Measurements from ENCODE around the gene HP1BP3. TPM values are rescaled to one million over a fixed set of nuclear protein-coding genes. Genes with fewer than 3 reads are reported as not detected.

Gene HP1BP3
- total and polyA plus RNA-seq, 2 of the 4 experiments (the other 2 are of a cell fraction) = 88.4 to 151 TPM

DNA sequence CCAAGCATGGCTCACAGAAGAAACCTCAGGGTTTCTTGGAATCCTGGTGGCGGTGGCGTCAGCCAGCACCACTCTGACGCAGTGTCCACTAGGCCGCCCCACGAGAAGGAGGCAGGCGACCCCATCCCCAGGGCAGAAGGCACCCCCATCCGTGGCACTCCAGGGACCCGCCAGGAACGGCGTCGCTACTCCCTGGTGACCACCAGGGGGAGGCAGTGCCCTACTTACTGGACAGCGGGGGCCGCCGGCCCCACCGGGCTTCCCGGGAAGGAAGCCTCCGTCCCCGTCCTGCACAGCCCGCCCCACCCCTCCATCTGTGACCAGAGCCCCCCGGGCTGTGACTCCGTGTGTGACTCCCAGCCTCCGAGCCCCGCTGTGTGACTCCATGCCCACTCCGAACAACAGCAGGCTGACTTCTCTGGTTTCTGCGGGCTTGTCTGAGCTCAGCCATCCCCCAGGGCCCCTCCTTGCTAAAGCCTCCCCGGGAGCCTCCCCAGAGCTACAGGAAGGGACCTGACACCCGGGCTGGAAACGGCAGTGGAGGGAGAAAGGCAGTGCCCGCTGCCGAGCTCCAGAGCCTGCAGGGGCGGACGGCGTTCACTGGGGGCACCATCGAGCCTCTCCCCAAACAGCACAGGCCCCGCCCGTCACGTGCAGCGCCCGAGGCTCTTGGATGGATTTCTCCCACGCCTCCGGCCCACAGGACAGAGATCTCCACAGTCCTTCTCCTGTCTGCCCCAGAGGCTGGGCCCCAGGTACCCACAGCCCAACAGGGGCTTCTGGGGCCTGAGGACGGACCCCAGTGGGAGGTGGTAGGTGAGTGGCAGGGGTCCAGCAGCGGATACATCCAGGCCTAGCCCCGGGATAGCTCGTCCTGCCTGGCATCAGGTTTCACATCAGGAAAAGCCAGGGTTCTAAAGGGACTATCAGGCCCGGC is 90.4 kb downstream of the HP1BP3 start (continued):
- TF ChIP-seq MAFK (IDR thresholded peaks at IDR 0.05; ENCODE audit: low read depth, low read length) = no peak
- TF ChIP-seq MXI1 (IDR thresholded peaks at IDR 0.05; ENCODE audit: borderline replicate concordance, low read depth, low read length) = peak; percentile 80
- TF ChIP-seq CHD1 (IDR thresholded peaks at IDR 0.05; ENCODE audit: low read depth, low read length) = no peak
- TF ChIP-seq BHLHE40 (IDR thresholded peaks at IDR 0.05; ENCODE audit: low read depth, low read length) = peak; percentile 100

DNA sequence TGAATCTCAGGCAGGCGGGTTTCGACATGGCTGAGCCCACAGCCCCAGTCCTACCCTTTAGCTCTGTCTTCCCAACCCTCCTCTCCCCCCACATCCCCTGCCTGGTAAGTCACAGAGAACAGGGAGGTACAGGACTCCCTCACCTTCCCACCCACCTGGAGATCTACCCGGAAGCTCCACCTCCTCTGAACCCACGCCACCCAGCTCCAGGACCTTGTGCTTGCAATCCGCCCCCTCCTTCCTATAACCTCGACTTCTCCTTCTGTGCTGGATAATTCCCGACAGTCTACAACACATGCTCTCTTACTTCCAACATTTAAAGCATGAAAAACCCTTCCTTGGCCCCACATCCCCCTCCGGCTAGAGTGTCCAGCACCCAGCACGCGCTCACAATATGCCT is 91.6 kb downstream of the HP1BP3 start:
- Histone ChIP-seq H3K79me1 (ENCODE audit: low read depth in 1 of 2, low read length in 2 of 2) (peaks cover 15 to 35% of the 10 kb centered on the region in 2 experiments), H2BK5ac (ENCODE audit: low read depth, low read length, poor library complexity, severe bottlenecking) (no peak overlapping the region), H3K4me2 (ENCODE audit: low read depth, low read length) (no peak overlapping the region), H2BK15ac (ENCODE audit: low read depth, low read length) (no peak overlapping the region), H4K20me1 (ENCODE audit: insufficient read depth, low read length) (no peaks in the 10 kb centered on the region), H4K8ac (ENCODE audit: low read depth in 2 of 2, low read length in 2 of 2) (no peak overlapping the region; a peak in 1 of 4 replicates), H3K4me3 (ENCODE audit: insufficient read depth, low read depth, low read length) (no peak overlapping the region), H3K9ac (ENCODE audit: low read depth, low read length) (no peak overlapping the region), H4K91ac (ENCODE audit: insufficient read depth, low read depth, low read length) (no peak overlapping the region), H3K36me3 (ENCODE audit: control insufficient read depth, insufficient read depth, low read length) (no peaks in the 10 kb centered on the region), H4K5ac (ENCODE audit: low read depth, low read length) (no peak overlapping the region), H3K4me1 (ENCODE audit: control insufficient read depth, insufficient read depth, low read length) (peaks cover 14% of the 10 kb centered on the region), H2BK120ac (ENCODE audit: low read depth, low read length) (no peak overlapping the region), H3K23ac (ENCODE audit: low read depth, low read length) (no peak overlapping the region), H2BK20ac (ENCODE audit: low read depth, low read length) (no peak overlapping the region), H3K9me3 (ENCODE audit: control insufficient read depth, insufficient read depth, low read length) (no peaks in the 10 kb centered on the region), H2AK5ac (ENCODE audit: low read depth, low read length) (peak overlapping the region; percentile 92), H2AFZ (replicated peaks; ENCODE audit: low read length, poor library complexity) (no peak overlapping the region), H3K27ac (ENCODE audit: insufficient read depth, low read length) (no peak overlapping the region), H3K18ac (ENCODE audit: low read depth, low read length) (no peak overlapping the region), H3K27me3 (ENCODE audit: control insufficient read depth, insufficient read depth, low read length) (no peaks in the 10 kb centered on the region), H3K9me1 (ENCODE audit: insufficient read depth, low read length) (peaks cover 11% of the 10 kb centered on the region), H3K14ac (replicated peaks; ENCODE audit: low read depth, low read length) (no peak overlapping the region), H2AK9ac (replicated peaks; ENCODE audit: low read depth, low read length, poor library complexity) (no peak overlapping the region), H3K4ac (ENCODE audit: low read depth, low read length) (no peak overlapping the region; the same call in 1 of the 2 replicates), H3K56ac (ENCODE audit: extremely low read depth, insufficient read depth, low read length) (no peak overlapping the region)
- POLR2A ChIA-PET (ENCODE audit: unreplicated experiment) = no interaction called here
- DNase-seq (no peak), ATAC-seq (ENCODE audit: low read depth) (no peak)
- BruUV-seq (replicated peaks) = no TSS peak
- dilution Hi-C loops (cut with HindIII; ENCODE audit: low sequenced_read_pairs, unreplicated experiment) (no loop called here), intact Hi-C loops (cut with micrococcal nuclease) (loop anchor here (5.0 kb wide), 4 partner anchors 172 to 672 kb away; partner anchors contain the start of gene EIF4G3), in situ Hi-C loops (cut with MboI; ENCODE audit: low sequenced_read_pairs) (loop anchor here (5.0 to 25.0 kb wide), 2 partner anchors 502 to 667 kb away; no protein-coding TSS in a partner anchor)
- WGBS, 2 experiments (ENCODE audit: extremely low coverage in 2 of 2, insufficient read length in 1 of 2) = 86% methylated on average over 8 of the region's 10 CpGs; no CpG with 5 or more reads in 1 of the 2 experiments
- CTCF ChIA-PET = no interaction called here
- TF ChIP-seq RCOR1 (IDR thresholded peaks at IDR 0.05; ENCODE audit: insufficient replicate concordance, low read length) (no peak), POLR2A (IDR thresholded peaks at IDR 0.05; ENCODE audit: low read depth, low read length) (no peak), SMC3 (IDR thresholded peaks at IDR 0.05; ENCODE audit: low read depth, low read length) (no peak), MAZ (IDR thresholded peaks at IDR 0.05; ENCODE audit: borderline replicate concordance, low read depth, low read length) (no peak), RAD21 (IDR thresholded peaks at IDR 0.05; ENCODE audit: low read length) (no peak), CEBPB (IDR thresholded peaks at IDR 0.05; ENCODE audit: low read depth, low read length) (no peak), CHD1 (IDR thresholded peaks at IDR 0.05; ENCODE audit: low read depth, low read length) (no peak), MXI1 (IDR thresholded peaks at IDR 0.05; ENCODE audit: borderline replicate concordance, low read depth, low read length) (no peak)
- TF ChIP-seq, protein P1, sequence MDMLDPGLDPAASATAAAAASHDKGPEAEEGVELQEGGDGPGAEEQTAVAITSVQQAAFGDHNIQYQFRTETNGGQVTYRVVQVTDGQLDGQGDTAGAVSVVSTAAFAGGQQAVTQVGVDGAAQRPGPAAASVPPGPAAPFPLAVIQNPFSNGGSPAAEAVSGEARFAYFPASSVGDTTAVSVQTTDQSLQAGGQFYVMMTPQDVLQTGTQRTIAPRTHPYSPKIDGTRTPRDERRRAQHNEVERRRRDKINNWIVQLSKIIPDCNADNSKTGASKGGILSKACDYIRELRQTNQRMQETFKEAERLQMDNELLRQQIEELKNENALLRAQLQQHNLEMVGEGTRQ (IDR thresholded peaks at IDR 0.05; ENCODE audit: low read depth, low read length) = no peak
- TF ChIP-seq, protein P2, sequence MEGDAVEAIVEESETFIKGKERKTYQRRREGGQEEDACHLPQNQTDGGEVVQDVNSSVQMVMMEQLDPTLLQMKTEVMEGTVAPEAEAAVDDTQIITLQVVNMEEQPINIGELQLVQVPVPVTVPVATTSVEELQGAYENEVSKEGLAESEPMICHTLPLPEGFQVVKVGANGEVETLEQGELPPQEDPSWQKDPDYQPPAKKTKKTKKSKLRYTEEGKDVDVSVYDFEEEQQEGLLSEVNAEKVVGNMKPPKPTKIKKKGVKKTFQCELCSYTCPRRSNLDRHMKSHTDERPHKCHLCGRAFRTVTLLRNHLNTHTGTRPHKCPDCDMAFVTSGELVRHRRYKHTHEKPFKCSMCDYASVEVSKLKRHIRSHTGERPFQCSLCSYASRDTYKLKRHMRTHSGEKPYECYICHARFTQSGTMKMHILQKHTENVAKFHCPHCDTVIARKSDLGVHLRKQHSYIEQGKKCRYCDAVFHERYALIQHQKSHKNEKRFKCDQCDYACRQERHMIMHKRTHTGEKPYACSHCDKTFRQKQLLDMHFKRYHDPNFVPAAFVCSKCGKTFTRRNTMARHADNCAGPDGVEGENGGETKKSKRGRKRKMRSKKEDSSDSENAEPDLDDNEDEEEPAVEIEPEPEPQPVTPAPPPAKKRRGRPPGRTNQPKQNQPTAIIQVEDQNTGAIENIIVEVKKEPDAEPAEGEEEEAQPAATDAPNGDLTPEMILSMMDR (conservative IDR thresholded peaks at IDR 0.05; ENCODE audit: low read depth, low read length) = no peak
